Measurements from ENCODE around the gene TARM1.

DNA sequence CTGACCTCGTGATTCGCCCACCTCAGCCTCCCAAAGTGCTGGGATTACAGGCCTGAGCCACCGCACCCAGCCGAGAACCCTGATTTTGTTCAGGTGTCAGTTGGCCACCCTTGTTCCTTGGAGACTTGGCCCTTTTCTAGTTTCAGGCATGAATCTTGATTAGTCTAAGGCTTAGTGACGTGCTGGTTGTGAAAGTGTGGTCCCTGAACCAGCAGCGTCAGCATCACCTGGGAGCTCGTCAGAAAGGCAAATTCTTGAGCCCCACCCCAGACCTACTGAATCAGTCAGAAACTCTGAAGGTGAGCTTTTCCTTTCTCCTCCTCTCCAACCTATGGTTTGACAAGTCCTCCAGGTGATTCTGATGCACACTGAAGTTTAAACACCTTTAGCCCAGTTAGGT, 54.5 kb downstream of the TARM1 start:
- no peak for TF ChIP-seq CTCF (IDR thresholded peaks at IDR 0.05)
- TF ChIP-seq POLR2A (IDR thresholded peaks at IDR 0.05) = no peak

All from heart left ventricle (tissue), 13 donors.